A549 (cell line): ENCODE data around the gene HEATR1.

ENCODE experiments used
- CEBPB ChIP-seq, 2 experiments: fragments of >200 bp in 1 of 2; sonication (Bioruptor Twin) in 1 of 2; formaldehyde crosslinking in 1 of 2; IDR thresholded peaks; 2 replicates each; pipeline ENCODE4 v1.6.1; 2012 to 2016
- HDAC2 ChIP-seq: fragments of 200-600 bp; sonication (generic); IDR thresholded peaks from 2 replicates; pipeline ENCODE4 v1.6.1; 2016
- POLR2A ChIP-seq: IDR thresholded peaks from 2 replicates; pipeline ENCODE4 v1.6.1; 2012; ENCODE audit warnings: mild to moderate bottlenecking, low read length
- RFX5 ChIP-seq: fragments of 450-650 bp; IDR thresholded peaks from 2 replicates; pipeline ENCODE4 v1.7.1; 2014; ENCODE audit warnings: antibody characterized with exemption, mild to moderate bottlenecking, moderate library complexity
- TP53 ChIP-seq: fragments of 250-450 bp; sonication (Bioruptor Pico); IDR thresholded peaks from 2 replicates; pipeline ENCODE4 v1.5.0; 2021; ENCODE audit warnings: mild to moderate bottlenecking, moderate library complexity
- TF ChIP-seq, protein P1 (sequence below): fragments of >200 bp; sonication (Bioruptor Twin); formaldehyde crosslinking; IDR thresholded peaks from 3 replicates; pipeline ENCODE4 v1.5.1; 2016
- TF ChIP-seq, protein P2 (sequence below): fragments of >200 bp; sonication (Bioruptor Twin); formaldehyde crosslinking; IDR thresholded peaks from 3 replicates; pipeline ENCODE4 v1.6.1; 2016

DNA sequence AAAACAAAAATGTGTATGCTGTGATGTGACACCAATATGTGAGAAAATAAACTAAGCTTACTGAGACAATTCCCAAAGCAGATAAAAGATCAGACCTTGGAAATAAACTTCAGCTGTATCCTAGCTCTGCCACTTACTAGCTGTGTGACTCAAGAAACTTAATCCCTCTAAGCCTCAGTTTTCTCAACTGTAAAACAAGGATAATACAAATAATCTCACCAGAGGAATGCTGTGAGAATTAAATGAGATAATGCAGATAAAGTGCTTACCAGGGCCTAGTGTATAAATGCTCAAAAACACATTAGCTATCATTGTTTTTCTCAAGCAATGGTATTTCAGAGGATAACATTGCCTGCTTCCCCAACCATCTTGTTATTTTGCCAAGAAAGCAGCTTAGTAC lies 2.1 kb downstream of the HEATR1 start:
- TF ChIP-seq, protein P1, sequence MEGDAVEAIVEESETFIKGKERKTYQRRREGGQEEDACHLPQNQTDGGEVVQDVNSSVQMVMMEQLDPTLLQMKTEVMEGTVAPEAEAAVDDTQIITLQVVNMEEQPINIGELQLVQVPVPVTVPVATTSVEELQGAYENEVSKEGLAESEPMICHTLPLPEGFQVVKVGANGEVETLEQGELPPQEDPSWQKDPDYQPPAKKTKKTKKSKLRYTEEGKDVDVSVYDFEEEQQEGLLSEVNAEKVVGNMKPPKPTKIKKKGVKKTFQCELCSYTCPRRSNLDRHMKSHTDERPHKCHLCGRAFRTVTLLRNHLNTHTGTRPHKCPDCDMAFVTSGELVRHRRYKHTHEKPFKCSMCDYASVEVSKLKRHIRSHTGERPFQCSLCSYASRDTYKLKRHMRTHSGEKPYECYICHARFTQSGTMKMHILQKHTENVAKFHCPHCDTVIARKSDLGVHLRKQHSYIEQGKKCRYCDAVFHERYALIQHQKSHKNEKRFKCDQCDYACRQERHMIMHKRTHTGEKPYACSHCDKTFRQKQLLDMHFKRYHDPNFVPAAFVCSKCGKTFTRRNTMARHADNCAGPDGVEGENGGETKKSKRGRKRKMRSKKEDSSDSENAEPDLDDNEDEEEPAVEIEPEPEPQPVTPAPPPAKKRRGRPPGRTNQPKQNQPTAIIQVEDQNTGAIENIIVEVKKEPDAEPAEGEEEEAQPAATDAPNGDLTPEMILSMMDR: no peak
- TF ChIP-seq, protein P2, sequence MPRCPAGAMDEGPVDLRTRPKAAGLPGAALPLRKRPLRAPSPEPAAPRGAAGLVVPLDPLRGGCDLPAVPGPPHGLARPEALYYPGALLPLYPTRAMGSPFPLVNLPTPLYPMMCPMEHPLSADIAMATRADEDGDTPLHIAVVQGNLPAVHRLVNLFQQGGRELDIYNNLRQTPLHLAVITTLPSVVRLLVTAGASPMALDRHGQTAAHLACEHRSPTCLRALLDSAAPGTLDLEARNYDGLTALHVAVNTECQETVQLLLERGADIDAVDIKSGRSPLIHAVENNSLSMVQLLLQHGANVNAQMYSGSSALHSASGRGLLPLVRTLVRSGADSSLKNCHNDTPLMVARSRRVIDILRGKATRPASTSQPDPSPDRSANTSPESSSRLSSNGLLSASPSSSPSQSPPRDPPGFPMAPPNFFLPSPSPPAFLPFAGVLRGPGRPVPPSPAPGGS: no peak
- TF ChIP-seq CEBPB (IDR thresholded peaks at IDR 0.05) (no peak), RFX5 (no peak), HDAC2 (no peak), TP53 (CRISPR knock-in tag) (no peak), POLR2A (no peak)
